Ascending aorta (tissue), 2 donors: ENCODE data around the gene EN2. TPM values are rescaled to one million over a fixed set of nuclear protein-coding genes. Genes with fewer than 3 reads are reported as not detected.
A peak's percentile ranks its signal among the peaks of the same experiment; 100 is the strongest.

Source experiments
- DNase-seq, 2 donors: peaks; one replicate each; pipeline ENCODE4 v3.0.0-alpha.2; 2019; ENCODE audit warnings: low spot score in 2 of 2
- H3K27ac ChIP-seq, 2 donors: fragments of 200-600 bp; sonication (generic); one replicate each; pipeline ENCODE4 v1.5.1; 2016 to 2017; ENCODE audit warnings: mild to moderate bottlenecking in 1 of 2
- H3K27me3 ChIP-seq: fragments of 200-600 bp; sonication (generic); one replicate; pipeline ENCODE4 v1.5.1; 2017
- H3K36me3 ChIP-seq, 2 donors: fragments of 200-600 bp; sonication (generic); one replicate each; pipeline ENCODE4 v1.5.1; 2016
- H3K4me1 ChIP-seq, 2 donors: fragments of 200-600 bp; sonication (generic); one replicate each; pipeline ENCODE4 v1.5.1; 2016 to 2017; ENCODE audit warnings: mild to moderate bottlenecking in 1 of 2
- H3K4me3 ChIP-seq, 2 donors: fragments of 200-600 bp; sonication (generic); one replicate each; pipeline ENCODE4 v1.5.1; 2016 to 2017; ENCODE audit warnings: mild to moderate bottlenecking in 1 of 2
- H3K9me3 ChIP-seq, 2 donors: fragments of 200-600 bp; sonication (generic); one replicate each; pipeline ENCODE4 v1.5.1; 2016
- CTCF ChIP-seq, 3 experiments: fragments of 200-600 bp in 2 of 3; fragments of 450-650 bp in 1 of 3; sonication (generic) in 2 of 3; IDR thresholded peaks; one replicate each; pipeline ENCODE4 v1.5.1; 2016 to 2019; ENCODE audit warnings: antibody characterized with exemption in 3 of 3, mild to moderate bottlenecking in 1 of 3, moderate library complexity in 1 of 3
- intact Hi-C: fragments of 100-400 bp; cut with DNase I; formaldehyde crosslinking; loops from one replicate; pipeline ENCODE4 v1.15.1; 2023
- total RNA-seq: library from RNA; depleted of rRNA; stranded (reverse); fragments of >200 nt; gene quantifications from one replicate; pipeline ENCODE4 v1.1.0, GENCODE V29; 2016

The EN2 gene
- total RNA-seq, 1 donor from 2014 or later = not detected

DNA sequence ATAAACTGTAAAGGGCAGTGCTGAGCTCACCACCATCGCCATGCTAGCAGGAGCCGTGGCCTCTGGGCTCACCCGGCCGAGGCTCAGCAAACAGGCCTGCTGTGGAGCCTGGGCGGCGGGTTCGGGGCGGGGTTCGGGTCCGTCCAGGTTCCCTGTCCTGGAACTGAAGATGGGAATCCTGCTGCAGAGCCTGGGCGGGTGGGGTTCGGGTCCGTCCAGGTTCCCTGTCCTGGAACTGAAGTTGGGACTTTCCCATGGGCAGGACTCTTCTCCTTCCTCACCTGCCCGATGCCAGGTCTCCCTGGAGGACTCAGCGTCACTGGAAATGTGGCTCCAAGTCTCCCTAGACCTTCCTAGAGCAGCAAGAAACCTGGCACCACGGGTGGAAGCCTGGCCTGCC, 36.6 kb downstream of the EN2 start:
- Histone ChIP-seq H3K27me3 (no peaks in the 10 kb centered on the region), H3K4me3 (no peak overlapping the region), H3K36me3 (no peaks in the 10 kb centered on the region), H3K4me1 (no peaks in the 10 kb centered on the region), H3K9me3 (no peaks in the 10 kb centered on the region), H3K27ac (no peak overlapping the region)
- DNase-seq = peak in 1 of 2 donors; percentile 39
- no peak for TF ChIP-seq CTCF (IDR thresholded peaks at IDR 0.05)
- intact Hi-C loops = no loop called here

GRCh38 chr7:155495440-155496248, 37.7 kb downstream of the EN2 start:
- Histone ChIP-seq H3K36me3 (no peaks in the 10 kb centered on the region), H3K9me3 (no peaks in the 10 kb centered on the region), H3K4me3 (no peak overlapping the region), H3K27ac (no peak overlapping the region), H3K4me1 (no peaks in the 10 kb centered on the region), H3K27me3 (no peaks in the 10 kb centered on the region)
- TF ChIP-seq CTCF (IDR thresholded peaks at IDR 0.05) = no peak
- peak in 1 of 2 donors; percentile 28 for DNase-seq
- intact Hi-C loops = no loop called here

DNA sequence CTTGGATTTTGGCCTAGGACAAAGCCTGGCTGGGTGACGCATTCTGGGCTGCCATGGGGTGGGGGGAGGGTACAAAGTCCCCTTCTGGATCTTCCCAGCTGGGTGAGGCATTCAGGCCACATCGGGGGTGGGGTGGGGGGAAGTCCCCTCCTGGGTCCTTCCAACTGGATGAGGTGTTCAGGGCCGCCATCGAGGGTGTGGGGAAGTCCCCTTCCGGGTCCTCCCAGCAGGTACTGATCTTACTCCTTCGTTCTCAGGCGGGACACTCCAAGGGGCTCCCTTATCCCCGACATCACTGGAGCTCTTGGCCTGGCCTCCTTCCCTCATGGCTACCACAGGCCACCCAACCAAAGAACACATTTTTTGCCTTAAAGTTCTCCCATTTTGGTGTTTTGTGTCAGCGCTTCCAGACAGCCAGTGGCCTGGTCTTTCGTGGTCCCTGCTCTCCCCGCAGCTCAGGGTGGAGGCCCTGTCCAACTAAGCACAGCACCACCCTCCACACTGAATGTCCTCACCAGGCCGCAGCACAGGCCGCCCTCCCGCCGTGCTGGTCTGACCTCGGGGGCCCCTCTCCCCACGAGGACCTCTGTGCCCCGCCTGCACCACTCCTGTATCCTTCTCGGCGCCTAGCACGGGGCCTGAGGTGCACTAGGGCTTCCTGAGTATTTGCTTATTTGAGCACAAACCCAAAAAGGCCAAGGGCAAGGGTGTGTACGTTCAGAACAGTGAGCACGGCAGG, 38.5 kb downstream of the EN2 start:
- peak in 1 of 2 donors; percentile 13 for DNase-seq
- intact Hi-C loops = no loop called here
- H3K27me3 ChIP-seq = no peaks in the 10 kb centered on the region

GRCh38 chr7:155497149-155497901, 39.4 kb downstream of the EN2 start:
- no peaks in the 10 kb centered on the region for H3K4me1 ChIP-seq
- no peak for DNase-seq
- no peak overlapping the region for H3K4me3 ChIP-seq
- H3K27me3 ChIP-seq = no peaks in the 10 kb centered on the region
- no peaks in the 10 kb centered on the region for H3K9me3 ChIP-seq
- H3K36me3 ChIP-seq = no peaks in the 10 kb centered on the region
- TF ChIP-seq CTCF (IDR thresholded peaks at IDR 0.05) = no peak
- no peak overlapping the region for H3K27ac ChIP-seq
- intact Hi-C loops = no loop called here

More for the DNA sequence above, 38.5 kb downstream of the EN2 start:
- H3K9me3 ChIP-seq = no peaks in the 10 kb centered on the region
- H3K36me3 ChIP-seq = no peaks in the 10 kb centered on the region
- no peak for TF ChIP-seq CTCF (IDR thresholded peaks at IDR 0.05)
- H3K4me3 ChIP-seq = no peak overlapping the region
- H3K27ac ChIP-seq = no peak overlapping the region
- H3K4me1 ChIP-seq = no peaks in the 10 kb centered on the region

GRCh38 chr7:155505422-155505793, 47.5 kb downstream of the EN2 start:
- no peaks in the 10 kb centered on the region for H3K4me1 ChIP-seq
- no peak for TF ChIP-seq CTCF (IDR thresholded peaks at IDR 0.05)
- H3K36me3 ChIP-seq = no peaks in the 10 kb centered on the region
- peaks cover 14% of the 10 kb centered on the region for H3K27me3 ChIP-seq
- intact Hi-C loops = no loop called here
- H3K9me3 ChIP-seq = no peaks in the 10 kb centered on the region
- no peak overlapping the region for H3K4me3 ChIP-seq
- no peak overlapping the region for H3K27ac ChIP-seq
- no peak for DNase-seq
